Right kidney (tissue), 1 donor: ENCODE measurements around the gene ARHGAP26.

Source experiments
- DNase-seq: peaks from one replicate; pipeline ENCODE4 v3.0.0-alpha.2; 2016

The ARHGAP26 gene

GRCh38 chr5:142783601-142784341 is 13.6 kb downstream of the ARHGAP26 start:
- no peak for DNase-seq

- no peak for DNase-seq
Observed at GRCh38 chr5:142784401-142784955, 14.3 kb downstream of the ARHGAP26 start.

- no peak for DNase-seq
Observed at GRCh38 chr5:142785206-142785605, 15.0 kb downstream of the ARHGAP26 start.

DNA sequence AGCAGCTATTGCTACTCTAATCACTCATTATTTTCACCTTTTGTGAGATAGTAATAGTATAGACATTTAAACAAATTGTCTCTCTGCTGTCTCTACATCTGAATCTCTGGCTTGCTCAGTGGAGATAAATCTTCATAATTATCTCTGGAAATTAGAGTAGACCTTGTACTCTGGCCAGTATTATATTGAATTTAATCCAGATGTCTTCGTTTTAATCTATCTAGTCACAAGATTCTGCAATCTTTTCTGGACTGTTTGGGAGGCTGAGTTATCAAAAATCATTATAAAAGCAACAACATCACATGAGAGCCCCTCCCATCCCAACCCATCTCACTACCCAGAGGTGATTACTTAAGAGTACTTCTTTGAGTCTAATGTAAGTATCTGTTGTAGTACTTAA is 19.0 kb downstream of the ARHGAP26 start:
- no peak for DNase-seq

GRCh38 chr5:142792012-142792864 is 22.1 kb downstream of the ARHGAP26 start:
- DNase-seq, result no peak

- no peak for DNase-seq
Observed at GRCh38 chr5:142792865-142793232, 22.7 kb downstream of the ARHGAP26 start.

- DNase-seq, result no peak
Observed at GRCh38 chr5:142794537-142794936, 24.4 kb downstream of the ARHGAP26 start.

DNA sequence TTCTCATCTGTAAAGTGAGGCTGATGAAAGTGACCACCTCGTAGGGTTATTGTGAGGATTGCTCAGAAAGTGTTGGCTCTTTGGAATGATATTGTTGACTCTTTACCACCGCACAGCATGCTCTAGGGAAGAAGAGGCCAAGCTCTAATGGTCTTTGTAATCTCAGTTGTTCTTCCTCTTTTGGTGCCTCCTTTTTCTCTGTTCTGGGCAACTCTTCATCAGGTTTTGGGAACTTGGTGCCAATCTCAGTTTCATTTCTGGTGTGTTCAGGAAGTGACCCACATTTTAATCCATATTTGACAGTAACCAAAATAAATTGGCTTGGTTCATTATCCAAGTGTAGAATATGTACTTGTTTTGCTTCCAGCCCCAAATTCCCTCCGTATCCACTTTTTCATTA is 25.1 kb downstream of the ARHGAP26 start:
- DNase-seq, result no peak

GRCh38 chr5:142796492-142797109 is 26.4 kb downstream of the ARHGAP26 start:
- DNase-seq, result no peak

GRCh38 chr5:142797420-142797819 is 27.2 kb downstream of the ARHGAP26 start:
- no peak for DNase-seq

- no peak for DNase-seq
Observed at GRCh38 chr5:142798099-142798770, 28.1 kb downstream of the ARHGAP26 start.

DNA sequence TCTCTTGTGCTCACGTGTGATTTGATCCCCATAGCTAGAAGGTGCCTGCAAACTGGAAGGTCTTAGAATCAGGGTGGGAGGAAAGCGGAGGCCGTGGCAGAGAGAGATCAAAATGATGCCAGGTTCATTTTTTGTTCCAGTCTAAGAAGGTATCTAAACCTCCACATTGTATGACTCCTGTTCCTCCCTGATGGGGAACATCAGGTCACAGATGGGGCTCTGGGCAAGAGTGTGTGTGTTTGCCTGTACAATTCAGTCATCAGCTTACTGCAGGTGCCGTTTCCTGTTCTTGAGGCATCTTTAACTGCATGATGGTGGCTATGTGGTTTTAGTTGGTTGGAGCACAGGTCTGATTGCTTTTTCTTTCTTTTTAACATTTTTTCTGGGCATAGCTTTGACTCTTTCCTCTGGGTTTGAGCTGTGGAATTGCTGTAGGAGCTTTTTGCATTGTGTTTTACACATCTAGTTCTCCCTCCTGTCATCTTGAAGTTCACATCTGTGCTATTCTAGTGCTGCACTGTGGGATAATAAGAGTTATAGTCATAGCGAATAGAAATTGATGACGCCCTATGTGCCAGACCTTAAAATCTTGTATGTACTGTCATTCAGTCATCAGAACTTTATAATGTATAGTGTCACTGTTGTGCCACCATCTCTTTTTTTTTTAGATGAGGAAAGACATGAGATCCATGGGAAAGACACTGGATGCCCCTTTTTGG is 30.8 kb downstream of the ARHGAP26 start:
- DNase-seq, result no peak

GRCh38 chr5:142801495-142801871 is 31.3 kb downstream of the ARHGAP26 start:
- DNase-seq, result no peak

- DNase-seq, result no peak
Observed at GRCh38 chr5:142803428-142804125, 33.4 kb downstream of the ARHGAP26 start.

GRCh38 chr5:142805339-142805738 is 35.2 kb downstream of the ARHGAP26 start:
- no peak for DNase-seq

DNA sequence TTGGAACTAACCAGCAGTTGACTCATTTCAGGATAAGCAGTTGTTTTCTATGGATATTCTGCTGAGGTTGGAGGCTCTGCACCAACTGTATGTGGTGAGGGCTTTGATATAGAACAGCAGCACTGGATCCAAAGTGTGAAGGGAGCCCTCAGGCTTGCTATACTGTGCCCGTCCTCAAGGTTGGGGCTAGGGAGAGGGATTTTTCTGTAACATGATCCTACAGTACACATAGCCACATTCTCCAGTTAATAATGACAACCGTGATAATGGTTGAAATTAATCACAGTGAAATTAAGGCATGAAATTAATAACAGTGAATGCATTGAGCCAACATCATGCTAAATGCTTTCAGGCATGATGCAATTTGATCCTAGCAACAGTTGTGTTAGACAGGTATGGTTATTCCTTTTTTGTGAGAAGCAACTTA is 36.7 kb downstream of the ARHGAP26 start:
- DNase-seq, result no peak

- no peak for DNase-seq
Observed at GRCh38 chr5:142807372-142807911, 37.3 kb downstream of the ARHGAP26 start.

GRCh38 chr5:142808878-142809598 is 38.9 kb downstream of the ARHGAP26 start:
- no peak for DNase-seq

- no peak for DNase-seq
Observed at GRCh38 chr5:142810081-142810480, 39.9 kb downstream of the ARHGAP26 start.

GRCh38 chr5:142810743-142811290 is 40.6 kb downstream of the ARHGAP26 start:
- DNase-seq, result no peak
